ENCODE data around the gene FBXO28. TPM values are rescaled to one million over a fixed set of nuclear protein-coding genes. Genes with fewer than 3 reads are reported as not detected.

Gene FBXO28
- polyA plus RNA-seq, 1 donor from 2014 or later, result 20.3 TPM

DNA sequence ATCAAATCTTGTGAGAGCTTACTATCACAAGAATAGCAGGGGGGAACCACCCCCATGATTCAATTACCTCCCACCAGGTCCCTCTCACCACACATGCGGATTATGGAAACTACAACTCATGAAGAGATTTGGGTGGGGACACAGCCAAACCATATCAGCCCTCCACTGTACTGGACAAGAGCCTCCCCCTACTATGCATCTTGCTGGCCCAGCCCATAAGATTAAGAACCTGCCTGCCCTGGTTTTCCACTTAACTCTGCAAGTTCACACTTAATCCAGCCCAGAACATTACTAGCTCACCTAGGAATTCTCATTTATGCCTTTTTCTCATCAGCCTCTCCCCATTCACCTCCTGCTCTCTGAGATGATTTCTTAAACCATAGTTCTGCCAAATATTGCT is 18.0 kb upstream of the FBXO28 start:
- Histone ChIP-seq H3K27me3 (ENCODE audit: insufficient read depth, low read depth, low read length) (no peaks in the 10 kb centered on the region), H3K79me2 (replicated peaks; ENCODE audit: insufficient read depth, low read length) (no peaks in the 10 kb centered on the region), H3K27ac (ENCODE audit: low read length) (no peak overlapping the region), H3K4me3 (ENCODE audit: low read length) (no peak overlapping the region), H3K4me2 (ENCODE audit: low read length) (no peak overlapping the region), H2AFZ (ENCODE audit: low read depth, low read length) (no peak overlapping the region), H3K36me3 (ENCODE audit: insufficient read depth, low read length) (no peaks in the 10 kb centered on the region), H4K20me1 (ENCODE audit: insufficient read depth) (no peaks in the 10 kb centered on the region), H3K9ac (ENCODE audit: low read length) (no peak overlapping the region), H3F3A (ENCODE audit: insufficient read depth, low read length, poor library complexity, severe bottlenecking) (no peaks in the 10 kb centered on the region), H3K9me2 (ENCODE audit: insufficient read depth, low read length) (no peaks in the 10 kb centered on the region), H3K9me3 (ENCODE audit: low read length) (no peaks in the 10 kb centered on the region)
- TF ChIP-seq RAD21 (conservative IDR thresholded peaks at IDR 0.05), result no peak
- TF ChIP-seq POLR2AphosphoS5 (IDR thresholded peaks at IDR 0.05), result no peak
- no peak for TF ChIP-seq MXI1 (conservative IDR thresholded peaks at IDR 0.05; ENCODE audit: poor library complexity, severe bottlenecking)
- no peak for TF ChIP-seq EZH2 (IDR thresholded peaks at IDR 0.05; ENCODE audit: borderline replicate concordance, insufficient read depth, low read length, poor library complexity, severe bottlenecking)
- TF ChIP-seq SMC3 (conservative IDR thresholded peaks at IDR 0.05; ENCODE audit: poor library complexity), result no peak
- TF ChIP-seq, protein P1, sequence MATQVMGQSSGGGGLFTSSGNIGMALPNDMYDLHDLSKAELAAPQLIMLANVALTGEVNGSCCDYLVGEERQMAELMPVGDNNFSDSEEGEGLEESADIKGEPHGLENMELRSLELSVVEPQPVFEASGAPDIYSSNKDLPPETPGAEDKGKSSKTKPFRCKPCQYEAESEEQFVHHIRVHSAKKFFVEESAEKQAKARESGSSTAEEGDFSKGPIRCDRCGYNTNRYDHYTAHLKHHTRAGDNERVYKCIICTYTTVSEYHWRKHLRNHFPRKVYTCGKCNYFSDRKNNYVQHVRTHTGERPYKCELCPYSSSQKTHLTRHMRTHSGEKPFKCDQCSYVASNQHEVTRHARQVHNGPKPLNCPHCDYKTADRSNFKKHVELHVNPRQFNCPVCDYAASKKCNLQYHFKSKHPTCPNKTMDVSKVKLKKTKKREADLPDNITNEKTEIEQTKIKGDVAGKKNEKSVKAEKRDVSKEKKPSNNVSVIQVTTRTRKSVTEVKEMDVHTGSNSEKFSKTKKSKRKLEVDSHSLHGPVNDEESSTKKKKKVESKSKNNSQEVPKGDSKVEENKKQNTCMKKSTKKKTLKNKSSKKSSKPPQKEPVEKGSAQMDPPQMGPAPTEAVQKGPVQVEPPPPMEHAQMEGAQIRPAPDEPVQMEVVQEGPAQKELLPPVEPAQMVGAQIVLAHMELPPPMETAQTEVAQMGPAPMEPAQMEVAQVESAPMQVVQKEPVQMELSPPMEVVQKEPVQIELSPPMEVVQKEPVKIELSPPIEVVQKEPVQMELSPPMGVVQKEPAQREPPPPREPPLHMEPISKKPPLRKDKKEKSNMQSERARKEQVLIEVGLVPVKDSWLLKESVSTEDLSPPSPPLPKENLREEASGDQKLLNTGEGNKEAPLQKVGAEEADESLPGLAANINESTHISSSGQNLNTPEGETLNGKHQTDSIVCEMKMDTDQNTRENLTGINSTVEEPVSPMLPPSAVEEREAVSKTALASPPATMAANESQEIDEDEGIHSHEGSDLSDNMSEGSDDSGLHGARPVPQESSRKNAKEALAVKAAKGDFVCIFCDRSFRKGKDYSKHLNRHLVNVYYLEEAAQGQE (IDR thresholded peaks at IDR 0.05; ENCODE audit: borderline replicate concordance), result no peak
- TF ChIP-seq EP300 (conservative IDR thresholded peaks at IDR 0.05; ENCODE audit: poor library complexity, severe bottlenecking), result no peak
- no peak for TF ChIP-seq CTCF (IDR thresholded peaks at IDR 0.05; ENCODE audit: poor library complexity, severe bottlenecking)
- TF ChIP-seq TAF1 (IDR thresholded peaks at IDR 0.05; ENCODE audit: low read depth), result no peak

GRCh38 chr1:224096773-224097172 is 17.1 kb upstream of the FBXO28 start:
- H3K9me2 ChIP-seq (ENCODE audit: insufficient read depth, low read length), result no peaks in the 10 kb centered on the region
- no peaks in the 10 kb centered on the region for H3K9me3 ChIP-seq (ENCODE audit: low read length)
- H4K20me1 ChIP-seq (ENCODE audit: insufficient read depth), result no peaks in the 10 kb centered on the region
- H3K9ac ChIP-seq (ENCODE audit: low read length), result no peak overlapping the region
- TF ChIP-seq SMC3 (conservative IDR thresholded peaks at IDR 0.05; ENCODE audit: poor library complexity), result no peak
- TF ChIP-seq CTCF (IDR thresholded peaks at IDR 0.05; ENCODE audit: poor library complexity, severe bottlenecking), result no peak
- no peak for TF ChIP-seq EZH2 (IDR thresholded peaks at IDR 0.05; ENCODE audit: borderline replicate concordance, insufficient read depth, low read length, poor library complexity, severe bottlenecking)
- TF ChIP-seq, protein P1 (IDR thresholded peaks at IDR 0.05; ENCODE audit: borderline replicate concordance), result no peak
- no peak overlapping the region for H3K27ac ChIP-seq (ENCODE audit: low read length)
- H3K79me2 ChIP-seq (replicated peaks; ENCODE audit: insufficient read depth, low read length), result no peaks in the 10 kb centered on the region
- no peaks in the 10 kb centered on the region for H3K27me3 ChIP-seq (ENCODE audit: insufficient read depth, low read depth, low read length)
- no peak overlapping the region for H3K4me3 ChIP-seq (ENCODE audit: low read length)
- H3K36me3 ChIP-seq (ENCODE audit: insufficient read depth, low read length), result no peaks in the 10 kb centered on the region
- no peaks in the 10 kb centered on the region for H3F3A ChIP-seq (ENCODE audit: insufficient read depth, low read length, poor library complexity, severe bottlenecking)
- no peak overlapping the region for H2AFZ ChIP-seq (ENCODE audit: low read depth, low read length)
- H3K4me2 ChIP-seq (ENCODE audit: low read length), result no peak overlapping the region
